PC-9 (cell line): ENCODE measurements around the gene LAMB4.

ENCODE experiments used
- EZH2 ChIP-seq: fragments of 200-600 bp; sonication (generic); IDR thresholded peaks from 2 replicates; pipeline ENCODE4 v1.8.0; 2017; ENCODE audit warnings: antibody characterized with exemption, low read depth
- TF ChIP-seq, protein P1 (sequence below): fragments of 200-600 bp; sonication (generic); conservative IDR thresholded peaks from 2 replicates; pipeline ENCODE4 v1.6.1; 2017; ENCODE audit warnings: mixed run types, antibody characterized with exemption, mild to moderate bottlenecking, moderate library complexity

DNA sequence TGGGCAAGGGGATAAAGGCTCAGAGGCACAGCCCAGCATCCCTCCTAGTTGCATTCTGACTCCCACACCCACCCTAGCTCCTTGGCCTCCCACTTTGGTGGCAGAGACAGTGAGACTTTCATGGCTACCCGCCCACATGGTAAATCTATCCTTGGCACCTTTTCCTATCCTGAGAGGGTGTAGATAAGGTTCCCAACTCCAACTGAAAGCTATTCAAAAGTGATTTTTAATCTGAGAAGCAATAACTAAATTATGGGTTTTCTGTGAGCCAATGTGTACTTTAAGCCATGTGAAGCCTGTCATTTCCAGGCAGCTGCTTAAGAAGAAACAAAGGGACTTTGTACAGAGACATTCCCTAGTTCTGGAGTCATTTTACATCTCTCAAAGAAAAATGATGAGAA is 136.3 kb downstream of the LAMB4 start:
- TF ChIP-seq, protein P1, sequence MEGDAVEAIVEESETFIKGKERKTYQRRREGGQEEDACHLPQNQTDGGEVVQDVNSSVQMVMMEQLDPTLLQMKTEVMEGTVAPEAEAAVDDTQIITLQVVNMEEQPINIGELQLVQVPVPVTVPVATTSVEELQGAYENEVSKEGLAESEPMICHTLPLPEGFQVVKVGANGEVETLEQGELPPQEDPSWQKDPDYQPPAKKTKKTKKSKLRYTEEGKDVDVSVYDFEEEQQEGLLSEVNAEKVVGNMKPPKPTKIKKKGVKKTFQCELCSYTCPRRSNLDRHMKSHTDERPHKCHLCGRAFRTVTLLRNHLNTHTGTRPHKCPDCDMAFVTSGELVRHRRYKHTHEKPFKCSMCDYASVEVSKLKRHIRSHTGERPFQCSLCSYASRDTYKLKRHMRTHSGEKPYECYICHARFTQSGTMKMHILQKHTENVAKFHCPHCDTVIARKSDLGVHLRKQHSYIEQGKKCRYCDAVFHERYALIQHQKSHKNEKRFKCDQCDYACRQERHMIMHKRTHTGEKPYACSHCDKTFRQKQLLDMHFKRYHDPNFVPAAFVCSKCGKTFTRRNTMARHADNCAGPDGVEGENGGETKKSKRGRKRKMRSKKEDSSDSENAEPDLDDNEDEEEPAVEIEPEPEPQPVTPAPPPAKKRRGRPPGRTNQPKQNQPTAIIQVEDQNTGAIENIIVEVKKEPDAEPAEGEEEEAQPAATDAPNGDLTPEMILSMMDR = no peak
- TF ChIP-seq EZH2 = no peak
